Hepatic stellate cell (primary cell): ENCODE measurements around the gene TMEM245.
"Not testable (repeated sequence)": the region's sequence is repeated elsewhere in the genome, so short reads cannot be mapped to it uniquely, and the experiment has no call there.

Experiments used
- DNase-seq: peaks from one replicate; pipeline ENCODE4 v3.0.0; 2011; ENCODE audit warnings: low spot score

TMEM245 gene

GRCh38 chr9:108991479-108991878, 128.3 kb downstream of the TMEM245 start:
- no peak for DNase-seq

- DNase-seq: no peak
Observed at GRCh38 chr9:108983885-108984284, 135.9 kb downstream of the TMEM245 start.

- no peak for DNase-seq
Observed at GRCh38 chr9:108980893-108981292, 138.9 kb downstream of the TMEM245 start.

GRCh38 chr9:108978205-108978604, 141.5 kb downstream of the TMEM245 start:
- DNase-seq: no peak

GRCh38 chr9:108973895-108974294, 145.9 kb downstream of the TMEM245 start:
- DNase-seq: no peak

- no peak for DNase-seq
Observed at GRCh38 chr9:108972626-108973209, 147.0 kb downstream of the TMEM245 start.

- no peak for DNase-seq
Observed at GRCh38 chr9:108972186-108972585, 147.6 kb downstream of the TMEM245 start.

- DNase-seq: not testable (repeated sequence)
Observed at GRCh38 chr9:108971392-108971791, 148.4 kb downstream of the TMEM245 start.

- DNase-seq: no peak
Observed at GRCh38 chr9:108967916-108968315, 151.8 kb downstream of the TMEM245 start.
